Measurements from ENCODE around the gene PLEKHG5. TPM values are rescaled to one million over a fixed set of nuclear protein-coding genes. Genes with fewer than 3 reads are reported as not detected.

Gene PLEKHG5
- total RNA-seq, 1 donor from 2014 or later = 17.2 TPM

- DNase-seq (ENCODE audit: extremely low spot score in 2 of 2) = no peak
- H3K36me3 ChIP-seq = no peaks in the 10 kb centered on the region
- TF ChIP-seq POLR2A (IDR thresholded peaks at IDR 0.05) = no peak
- no peak for TF ChIP-seq POLR2AphosphoS5 (IDR thresholded peaks at IDR 0.05; ENCODE audit: insufficient read depth in 1 of 2, low read depth in 1 of 2)
- no peak for TF ChIP-seq CTCF (IDR thresholded peaks at IDR 0.05)
- H3K9me3 ChIP-seq = no peaks in the 10 kb centered on the region
- intact Hi-C loops (cut with DNase I) = no loop called here
- H3K27me3 ChIP-seq = no peaks in the 10 kb centered on the region
- H3K4me3 ChIP-seq = no peak overlapping the region
- no peaks in the 10 kb centered on the region for H3K4me1 ChIP-seq
- H3K27ac ChIP-seq = no peak overlapping the region
Measured at GRCh38 chr1:6513320-6513801, 21.9 kb upstream of the PLEKHG5 start.

GRCh38 chr1:6512908-6513280, 21.4 kb upstream of the PLEKHG5 start:
- intact Hi-C loops (cut with DNase I) = no loop called here
- Histone ChIP-seq H3K4me3 (no peak overlapping the region), H3K9me3 (no peaks in the 10 kb centered on the region), H3K27ac (no peak overlapping the region), H3K4me1 (no peaks in the 10 kb centered on the region), H3K36me3 (no peaks in the 10 kb centered on the region), H3K27me3 (no peaks in the 10 kb centered on the region)
- no peak for DNase-seq (ENCODE audit: extremely low spot score in 2 of 2)
- TF ChIP-seq CTCF (IDR thresholded peaks at IDR 0.05) (no peak), POLR2A (IDR thresholded peaks at IDR 0.05) (no peak), POLR2AphosphoS5 (IDR thresholded peaks at IDR 0.05; ENCODE audit: insufficient read depth in 1 of 2, low read depth in 1 of 2) (no peak)

GRCh38 chr1:6512245-6512907, 20.9 kb upstream of the PLEKHG5 start:
- intact Hi-C loops (cut with DNase I) = no loop called here
- TF ChIP-seq POLR2AphosphoS5 (IDR thresholded peaks at IDR 0.05; ENCODE audit: insufficient read depth in 1 of 2, low read depth in 1 of 2) (no peak), CTCF (IDR thresholded peaks at IDR 0.05) (no peak), POLR2A (IDR thresholded peaks at IDR 0.05) (no peak)
- Histone ChIP-seq H3K4me3 (no peak overlapping the region), H3K36me3 (no peaks in the 10 kb centered on the region), H3K27ac (no peak overlapping the region), H3K9me3 (no peaks in the 10 kb centered on the region), H3K4me1 (no peaks in the 10 kb centered on the region), H3K27me3 (no peaks in the 10 kb centered on the region)
- no peak for DNase-seq (ENCODE audit: extremely low spot score in 2 of 2)

- Histone ChIP-seq H3K9me3 (no peaks in the 10 kb centered on the region), H3K36me3 (no peaks in the 10 kb centered on the region), H3K4me3 (no peak overlapping the region), H3K4me1 (no peaks in the 10 kb centered on the region), H3K27me3 (no peaks in the 10 kb centered on the region), H3K27ac (no peak overlapping the region)
- no peak for DNase-seq (ENCODE audit: extremely low spot score in 2 of 2)
- TF ChIP-seq CTCF (IDR thresholded peaks at IDR 0.05) (no peak), POLR2AphosphoS5 (IDR thresholded peaks at IDR 0.05; ENCODE audit: insufficient read depth in 1 of 2, low read depth in 1 of 2) (no peak)
- intact Hi-C loops (cut with DNase I) = no loop called here
Measured at GRCh38 chr1:6511561-6512244, 20.2 kb upstream of the PLEKHG5 start.

- Histone ChIP-seq H3K27ac (no peak overlapping the region), H3K4me1 (no peaks in the 10 kb centered on the region), H3K4me3 (no peak overlapping the region), H3K27me3 (no peaks in the 10 kb centered on the region), H3K9me3 (no peaks in the 10 kb centered on the region), H3K36me3 (no peaks in the 10 kb centered on the region)
- TF ChIP-seq CTCF (IDR thresholded peaks at IDR 0.05) = no peak
- intact Hi-C loops (cut with DNase I) = no loop called here
- DNase-seq (ENCODE audit: extremely low spot score in 2 of 2) = no peak
Measured at GRCh38 chr1:6511056-6511455, 19.6 kb upstream of the PLEKHG5 start.

Measured in vagina (tissue), 2 donors.